Body of pancreas (tissue), 4 donors: ENCODE results near the gene APCDD1L.

Experiments
- CTCF ChIP-seq, 7 experiments: fragments of 450-650 bp in 4 of 7; fragments of 200-600 bp in 3 of 7; sonication (generic) in 3 of 7; IDR thresholded peaks; one replicate each; pipeline ENCODE4 v1.5.1; 2016 to 2019; ENCODE audit warnings: antibody characterized with exemption in 7 of 7
- POLR2A ChIP-seq, 3 donors: fragments of 450-650 bp; IDR thresholded peaks; one replicate each; pipeline ENCODE4 v1.6.1; 2016; ENCODE audit warnings: antibody characterized with exemption in 3 of 3, mild to moderate bottlenecking in 2 of 3

GRCh38 chr20:58473453-58474425 lies 41.5 kb downstream of the APCDD1L start:
- TF ChIP-seq CTCF (IDR thresholded peaks at IDR 0.05) (no peak), POLR2A (IDR thresholded peaks at IDR 0.05) (no peak)
